SHP77 (cell line): Measurements from ENCODE around the gene TRMT1.

Experiments
- DNase-seq, 2 experiments: peaks; one replicate each; lab custom pipeline; 2025; lab: John Stamatoyannopoulos, UW

The TRMT1 gene

DNA sequence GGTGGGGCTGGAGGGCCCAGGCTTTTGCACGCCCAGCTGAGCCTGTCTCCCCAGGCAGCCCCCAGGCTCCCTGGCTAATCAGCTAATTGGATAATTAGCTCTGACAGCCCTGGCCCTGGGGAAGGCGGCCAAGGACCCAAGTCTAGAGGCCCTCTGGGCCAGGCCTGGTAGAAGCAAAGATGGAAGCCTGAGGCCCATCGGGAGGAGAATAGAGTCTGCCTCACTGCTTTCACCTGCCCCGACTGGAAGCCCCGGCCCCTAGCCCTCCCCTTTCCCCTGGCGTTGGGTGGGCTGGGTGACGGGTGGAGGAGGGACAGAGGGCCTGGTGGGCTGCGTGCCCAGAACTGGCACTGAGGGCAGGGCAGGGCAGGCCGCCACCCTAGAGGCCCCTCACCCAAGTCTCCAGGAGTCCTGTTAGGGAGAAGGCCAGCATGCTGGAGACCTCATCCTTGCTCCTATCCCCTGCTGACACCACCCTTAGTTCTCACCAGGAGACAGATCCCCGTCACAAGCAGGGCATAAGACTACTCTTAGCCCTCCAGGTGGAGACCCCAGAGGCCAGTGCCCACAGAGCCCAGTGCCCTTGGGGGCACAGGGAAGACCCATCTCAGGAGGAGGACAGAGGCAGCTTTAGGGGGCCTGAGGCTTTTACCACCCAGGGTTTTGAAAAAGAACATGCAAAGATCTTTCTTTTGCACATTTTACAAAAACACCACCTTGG, 25.9 kb downstream of the TRMT1 start:
- DNase-seq, result no peak

- no peak for DNase-seq
These were observed 26.6 kb downstream of the TRMT1 start for GRCh38 chr19:13089857-13090507.

DNA sequence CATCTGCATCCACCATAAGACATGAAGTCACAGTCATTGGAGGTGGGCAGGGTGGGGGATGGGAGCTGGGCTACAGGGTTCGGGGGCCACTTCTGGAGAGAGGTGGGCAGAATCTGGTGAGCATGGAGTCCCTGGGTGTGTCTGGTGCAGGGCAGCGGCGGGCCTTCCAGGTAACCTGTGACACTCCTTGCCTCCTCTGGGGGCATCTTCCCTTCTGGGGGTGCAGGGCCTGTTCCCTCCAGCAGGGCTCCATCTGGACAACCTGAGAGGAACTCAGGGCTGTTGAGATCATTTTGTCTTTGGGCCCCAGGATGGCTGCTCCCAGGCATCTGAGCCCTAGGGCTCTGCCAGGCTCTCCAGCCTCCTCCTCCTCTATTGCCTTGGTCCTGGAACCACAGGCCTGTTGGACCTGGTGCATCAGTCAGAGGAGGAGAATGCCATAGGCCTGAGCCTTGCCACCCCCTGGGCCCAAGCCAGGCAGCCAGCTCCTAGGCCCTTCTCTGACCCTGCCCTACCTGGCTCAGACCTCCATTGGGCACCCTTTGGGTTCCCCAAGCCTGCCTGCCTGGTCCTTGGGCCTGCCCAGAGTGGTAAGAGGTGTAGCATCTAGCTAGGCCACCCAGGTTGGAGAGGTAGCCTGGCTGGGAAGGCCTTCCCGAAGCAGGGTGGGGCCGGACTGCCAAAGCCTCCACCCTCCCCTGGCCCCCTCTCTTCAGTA, 27.2 kb downstream of the TRMT1 start:
- DNase-seq, result no peak

DNA sequence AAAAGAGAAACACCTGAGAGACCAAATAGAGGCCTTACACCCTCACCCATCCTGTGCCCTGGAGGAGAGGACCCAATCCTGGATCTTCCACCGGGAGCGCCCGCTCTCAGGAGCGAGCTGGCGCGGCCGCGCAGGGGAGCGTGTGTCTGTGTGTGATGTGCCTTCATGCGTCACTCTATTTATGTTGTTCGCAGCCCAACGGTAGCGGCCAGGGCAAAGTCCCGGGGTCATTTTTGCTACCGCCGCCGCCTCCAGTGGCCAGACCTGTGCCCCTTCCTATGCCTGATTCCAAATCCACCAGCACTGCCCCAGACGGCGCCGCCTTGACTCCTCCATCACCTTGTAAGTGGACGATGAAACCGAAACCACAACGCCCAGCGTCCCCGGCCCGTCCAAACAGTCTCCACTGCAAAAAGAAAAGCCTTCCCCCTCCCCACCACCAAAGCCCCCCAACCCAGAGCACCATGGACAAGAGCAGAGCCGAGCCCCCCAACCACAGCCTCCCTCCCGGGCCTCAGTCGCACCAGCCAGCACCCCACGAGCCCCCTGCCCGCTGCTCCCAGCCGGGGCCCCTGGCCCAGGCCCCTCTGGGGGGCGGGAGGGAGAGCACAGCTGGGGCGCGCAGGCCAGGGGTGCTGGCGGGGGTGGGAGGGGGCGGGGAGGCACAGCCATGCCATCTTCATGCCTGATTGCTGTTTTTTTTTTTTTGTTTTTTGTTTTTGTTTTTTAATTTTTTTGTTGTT, 28.6 kb downstream of the TRMT1 start:
- no peak for DNase-seq

- DNase-seq, result no peak
These were observed 29.2 kb downstream of the TRMT1 start for GRCh38 chr19:13087295-13087694.

GRCh38 chr19:13086341-13086740, 30.2 kb downstream of the TRMT1 start:
- DNase-seq, result no peak

DNA sequence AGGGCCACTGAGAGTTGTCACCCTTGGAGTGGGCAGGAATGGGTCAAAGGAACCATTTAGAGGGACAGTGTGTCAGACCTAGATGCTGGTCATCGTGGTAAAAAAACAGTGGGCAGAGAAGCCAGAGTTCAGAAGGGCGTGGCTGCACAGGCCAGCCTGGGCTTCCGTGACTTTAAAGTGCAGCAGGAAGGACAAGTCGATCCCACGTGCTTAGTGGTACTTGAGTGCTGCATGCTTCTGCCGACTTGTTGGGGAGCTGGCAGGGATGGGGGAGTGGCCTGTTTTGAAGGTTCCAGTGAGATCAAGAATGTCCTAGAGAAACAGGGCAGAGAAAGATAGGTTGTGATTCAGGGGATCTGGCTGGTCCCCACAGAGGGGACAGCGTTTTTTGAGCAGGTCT, 30.9 kb downstream of the TRMT1 start:
- no peak for DNase-seq

DNA sequence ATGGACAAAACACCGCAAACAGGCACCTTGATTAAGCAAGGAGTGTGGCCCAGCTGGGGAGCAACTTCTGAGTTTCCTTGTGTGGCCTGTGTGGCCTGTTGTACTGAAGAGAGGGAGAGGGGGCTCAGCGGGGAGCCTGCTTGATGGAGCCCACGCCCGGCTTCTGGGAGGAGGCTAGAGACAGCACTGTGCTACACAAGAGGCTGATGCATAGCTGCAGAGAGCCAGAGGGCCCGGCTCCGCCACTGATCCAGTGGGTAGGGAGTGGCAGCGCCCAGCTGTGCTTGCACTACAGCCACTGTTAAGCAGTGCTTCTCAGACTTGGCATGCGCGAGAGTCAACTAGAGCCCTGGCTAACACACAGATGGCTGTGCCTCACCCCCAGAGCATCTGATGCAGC, 32.9 kb downstream of the TRMT1 start:
- DNase-seq, result no peak

DNA sequence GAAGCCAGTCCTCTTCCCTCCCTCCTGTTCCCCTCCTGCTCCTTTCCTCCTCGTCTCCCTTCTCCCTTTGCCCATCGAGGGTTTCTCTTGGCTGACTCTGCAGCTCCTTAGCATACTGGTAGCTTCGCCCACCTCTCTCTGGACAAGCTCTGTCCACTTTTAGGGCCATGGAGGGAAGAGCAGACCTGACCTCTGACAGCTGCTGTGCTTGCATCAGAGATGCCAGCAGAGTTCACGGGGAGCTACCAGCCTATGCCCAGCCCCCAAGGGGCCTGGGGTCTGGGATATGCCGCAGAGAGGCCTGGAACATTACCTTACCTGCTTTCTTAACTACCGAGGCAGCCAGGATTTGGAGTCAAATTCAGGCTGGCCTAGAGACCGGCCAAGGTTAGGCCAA, 33.5 kb downstream of the TRMT1 start:
- DNase-seq, result no peak

DNA sequence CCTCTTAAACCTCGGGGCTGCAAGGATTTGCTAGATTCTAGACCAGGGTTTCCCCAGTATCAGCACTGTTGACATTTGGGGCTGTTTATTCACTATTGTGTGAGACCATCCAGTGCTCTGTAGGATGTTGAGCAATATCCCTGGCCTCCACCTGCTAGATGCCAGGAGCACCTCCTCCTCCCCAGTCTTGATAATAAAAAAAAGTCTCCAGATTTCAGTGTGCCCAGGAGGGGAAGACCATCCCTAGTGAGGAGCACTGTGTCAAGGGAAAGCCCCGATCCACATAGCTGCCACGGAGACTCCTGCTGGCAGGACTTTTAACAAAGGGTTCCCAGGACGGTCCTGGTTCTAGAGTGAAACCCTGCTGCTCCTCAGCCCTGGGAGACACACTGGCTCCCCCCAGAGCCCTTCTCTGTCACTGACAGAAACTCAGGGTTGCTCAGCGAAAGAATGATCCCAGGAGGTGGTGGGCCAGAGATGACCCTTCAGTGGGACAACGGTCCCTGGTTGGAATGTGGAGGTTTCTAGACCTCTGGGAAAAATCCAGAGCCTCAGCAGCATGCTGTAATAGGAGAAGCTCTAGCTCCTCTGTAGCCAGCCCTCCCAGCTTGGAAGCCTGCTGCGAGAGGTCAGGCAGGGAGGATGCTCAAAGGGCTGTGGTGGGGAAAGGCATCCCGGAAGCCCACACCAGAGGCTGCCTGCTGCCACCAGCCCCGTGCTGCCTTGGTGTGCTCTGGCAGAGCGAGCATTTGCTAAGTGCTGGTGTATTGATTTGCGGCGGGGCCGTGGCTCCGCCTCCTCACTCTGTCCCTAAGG, 34.1 kb downstream of the TRMT1 start:
- DNase-seq, result peak; percentile 47 to 64

- DNase-seq, result no peak
These were observed 37.0 kb downstream of the TRMT1 start for GRCh38 chr19:13079542-13079986.

DNA sequence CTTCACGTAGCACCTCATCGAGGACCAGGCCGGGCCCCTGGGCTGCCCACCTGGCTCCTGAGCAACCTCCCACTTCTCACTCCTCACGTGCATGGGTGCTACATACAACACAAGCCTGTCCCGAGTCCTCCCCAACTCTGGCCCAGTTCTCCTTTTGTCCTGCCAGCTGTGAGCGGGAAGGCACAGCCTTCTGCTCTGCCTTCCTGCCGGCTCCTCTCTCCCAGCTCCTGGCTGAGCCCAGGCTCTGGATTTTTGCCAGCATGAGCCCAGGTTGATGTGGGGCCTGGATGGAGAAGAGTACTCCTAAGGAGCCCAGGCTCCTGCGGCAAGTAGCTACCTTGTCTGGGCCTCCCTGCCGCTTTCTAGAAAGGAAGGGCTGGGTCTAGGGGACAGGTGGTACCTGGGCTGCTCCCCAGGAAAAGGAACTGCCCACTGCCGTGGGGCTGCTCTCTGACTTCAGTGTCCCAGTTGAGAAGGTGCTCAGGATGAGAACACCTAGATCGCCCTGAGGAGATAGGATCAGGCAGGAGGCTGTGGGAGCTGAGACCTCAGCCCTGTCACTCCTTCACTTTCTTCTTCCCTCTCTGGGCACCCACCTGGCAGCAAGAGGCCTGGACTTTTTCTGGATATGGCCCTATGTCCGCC, 37.5 kb downstream of the TRMT1 start:
- peak in 1 of 2 experiments; percentile 38 for DNase-seq

GRCh38 chr19:13078381-13078780, 38.2 kb downstream of the TRMT1 start:
- DNase-seq, result no peak

- no peak for DNase-seq
These were observed 39.3 kb downstream of the TRMT1 start for GRCh38 chr19:13077240-13077639.

DNA sequence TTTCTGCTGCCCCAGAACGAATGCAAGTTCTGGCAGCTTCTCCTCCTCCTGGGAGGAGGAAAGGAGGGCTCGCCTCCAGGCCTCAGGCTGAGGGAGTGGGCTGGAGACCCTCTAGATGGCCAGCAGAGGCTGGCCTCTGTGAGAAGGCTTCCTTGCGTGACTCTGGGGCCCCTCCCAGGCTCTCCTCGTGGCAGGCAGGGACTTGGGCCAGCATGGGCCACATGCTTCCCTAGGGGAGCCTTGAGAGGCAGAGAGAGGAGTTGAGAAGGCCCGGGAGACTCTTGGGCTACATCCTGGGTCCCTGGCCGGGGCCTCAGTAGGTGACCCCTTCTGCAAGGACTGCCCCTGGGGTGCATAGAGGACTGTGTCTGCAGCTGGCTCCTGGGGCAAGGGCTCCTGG, 39.8 kb downstream of the TRMT1 start:
- DNase-seq, result no peak

- DNase-seq, result no peak
These were observed 40.2 kb downstream of the TRMT1 start for GRCh38 chr19:13076320-13076719.

DNA sequence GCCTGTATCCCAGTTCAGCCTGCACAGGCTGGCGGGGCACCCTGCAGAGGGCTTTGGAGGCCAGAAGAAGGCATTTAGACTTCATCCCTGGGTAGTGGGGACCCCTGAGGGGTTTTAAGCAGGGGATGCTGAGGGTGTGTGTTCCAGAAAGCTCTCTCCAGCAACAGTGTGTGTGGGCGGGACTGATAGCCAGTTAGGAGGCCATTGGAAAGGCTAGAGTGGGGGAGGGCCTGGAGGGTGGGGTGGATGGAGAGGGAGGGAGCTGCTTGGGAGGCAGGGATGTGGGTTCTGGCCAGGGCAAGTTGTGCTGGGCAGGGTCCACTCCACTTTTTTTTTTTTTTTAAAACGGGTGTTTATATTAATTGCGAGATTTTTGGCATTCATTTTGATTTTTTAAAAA, 42.2 kb downstream of the TRMT1 start:
- no peak for DNase-seq

DNA sequence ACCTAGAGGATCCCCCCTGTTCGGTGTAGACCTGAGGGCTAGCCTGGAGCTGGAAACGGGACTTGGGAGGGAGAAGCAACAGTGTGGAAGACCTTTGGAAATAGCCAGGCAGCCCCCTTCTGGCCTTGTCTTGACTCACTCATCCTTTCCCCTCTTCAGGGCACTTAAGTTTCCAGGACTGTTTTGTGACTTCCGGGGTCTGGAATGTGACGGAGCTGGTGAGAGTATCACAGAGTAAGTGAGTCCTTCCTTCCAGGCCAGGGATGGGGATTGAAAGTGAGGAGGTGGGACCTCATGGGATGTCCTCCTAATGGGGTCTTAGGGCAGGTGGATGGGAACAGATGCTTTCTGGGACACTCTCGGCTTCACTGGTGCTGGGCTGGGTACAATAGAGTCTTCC, 43.3 kb downstream of the TRMT1 start:
- no peak for DNase-seq

- DNase-seq, result no peak
These were observed 44.2 kb downstream of the TRMT1 start for GRCh38 chr19:13072188-13072908.

DNA sequence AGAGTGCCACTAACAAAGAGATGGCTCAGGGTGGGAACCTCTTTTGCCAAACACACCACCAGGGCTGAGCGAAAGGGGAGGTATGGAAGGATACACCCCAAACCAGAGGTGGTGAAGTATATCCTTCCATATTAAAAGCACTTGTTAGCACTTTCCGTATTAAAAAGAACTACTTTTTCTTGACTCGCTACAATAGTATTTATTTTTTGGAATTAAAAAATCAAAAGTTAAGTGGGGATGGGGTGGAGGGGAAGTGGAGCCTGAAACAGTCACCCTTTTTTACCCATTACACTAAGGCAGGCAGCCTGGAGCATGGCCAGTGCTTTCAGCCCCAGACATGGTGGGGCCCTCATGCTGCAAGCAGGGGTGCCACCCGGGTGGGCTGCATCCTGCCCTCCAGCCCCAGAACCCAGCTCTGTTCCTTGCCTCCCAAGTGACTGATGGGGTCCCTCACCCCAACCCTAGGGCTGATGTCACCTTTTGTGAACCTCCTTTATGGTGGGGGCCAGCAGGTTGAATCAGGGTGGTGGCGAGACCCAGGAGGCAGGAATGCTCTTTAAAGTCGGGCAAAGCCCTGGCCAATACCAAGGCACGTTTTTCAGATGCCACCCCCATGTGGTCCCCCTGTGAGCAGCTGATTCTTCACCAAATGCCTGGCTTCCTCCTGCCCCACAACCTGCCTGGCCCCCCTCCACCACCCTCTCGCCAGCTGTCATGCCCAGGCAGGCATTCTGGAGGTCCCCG, 44.9 kb downstream of the TRMT1 start:
- DNase-seq, result no peak
